NCI-H2196 (cell line): ENCODE data around the gene MRPS14.

Experiments
- DNase-seq: peaks from one replicate; lab custom pipeline; 2025; ENCODE audit not compliant: unreplicated experiment; lab: John Stamatoyannopoulos, UW

The MRPS14 gene

GRCh38 chr1:174988986-174989385 lies 34.2 kb downstream of the MRPS14 start:
- no peak for DNase-seq

GRCh38 chr1:174988539-174988938 lies 34.7 kb downstream of the MRPS14 start:
- DNase-seq = no peak

GRCh38 chr1:174984952-174985351 lies 38.3 kb downstream of the MRPS14 start:
- DNase-seq = no peak

GRCh38 chr1:174982971-174983689 lies 40.1 kb downstream of the MRPS14 start:
- DNase-seq = peak; percentile 38

- no peak for DNase-seq
Measured at GRCh38 chr1:174976436-174977108, 46.7 kb downstream of the MRPS14 start.

- DNase-seq = no peak
Measured at GRCh38 chr1:174975764-174976163, 47.5 kb downstream of the MRPS14 start.

- no peak for DNase-seq
Measured at GRCh38 chr1:174974711-174975119, 48.5 kb downstream of the MRPS14 start.

- DNase-seq = no peak
Measured at GRCh38 chr1:174971902-174972301, 51.3 kb downstream of the MRPS14 start.

GRCh38 chr1:174971466-174971865 lies 51.8 kb downstream of the MRPS14 start:
- DNase-seq = no peak

- DNase-seq = no peak
Measured at GRCh38 chr1:174969977-174970376, 53.2 kb downstream of the MRPS14 start.

- no peak for DNase-seq
Measured at GRCh38 chr1:174968750-174969244, 54.4 kb downstream of the MRPS14 start.

GRCh38 chr1:174967845-174968705 lies 55.1 kb downstream of the MRPS14 start:
- no peak for DNase-seq

GRCh38 chr1:174966008-174966572 lies 57.1 kb downstream of the MRPS14 start:
- no peak for DNase-seq

- no peak for DNase-seq
Measured at GRCh38 chr1:174965362-174966007, 57.7 kb downstream of the MRPS14 start.

- DNase-seq = no peak
Measured at GRCh38 chr1:174964972-174965361, 58.3 kb downstream of the MRPS14 start.

- DNase-seq = no peak
Measured at GRCh38 chr1:174964261-174964971, 58.8 kb downstream of the MRPS14 start.

GRCh38 chr1:174963529-174964125 lies 59.6 kb downstream of the MRPS14 start:
- peak; percentile 27 for DNase-seq
